Astrocyte (in vitro differentiated cells and primary cell): ENCODE measurements around the gene PSIP1. TPM values are rescaled to one million over a fixed set of nuclear protein-coding genes. Genes with fewer than 3 reads are reported as not detected.
"Not testable (repeated sequence)": the region's sequence is repeated elsewhere in the genome, so short reads cannot be mapped to it uniquely, and the experiment has no call there.

Experiments used
- DNase-seq: peaks from one replicate; pipeline ENCODE4 v3.0.0-alpha.2; 2010; ENCODE audit warnings: low read depth
- FAIRE-seq: peaks from 2 replicates; lab custom pipeline; 2011; peaks lifted over from hg19 to GRCh38; lab: Jason Lieb, UNC
- H2AFZ ChIP-seq: 2 replicates; pipeline ENCODE4 v1.6.0; 2012; ENCODE audit warnings: low read depth, low read length, inconsistent platforms
- H3K27ac ChIP-seq: 2 replicates; pipeline ENCODE4 v1.5.1; 2011; ENCODE audit warnings: low read depth, low read length, inconsistent platforms
- H3K27me3 ChIP-seq: 2 replicates; pipeline ENCODE4 v1.6.0; 2011; ENCODE audit warnings: low read length, inconsistent platforms; ENCODE audit not compliant: insufficient read depth
- H3K36me3 ChIP-seq: 2 replicates; pipeline ENCODE4 v1.5.1; 2011; ENCODE audit warnings: low read length, inconsistent platforms; ENCODE audit not compliant: insufficient read depth
- H3K4me1 ChIP-seq: 2 replicates; pipeline ENCODE4 v1.5.1; 2011; ENCODE audit warnings: low read length, inconsistent platforms; ENCODE audit not compliant: insufficient read depth
- H3K4me2 ChIP-seq: 2 replicates; pipeline ENCODE4 v1.6.0; 2012; ENCODE audit warnings: low read length, inconsistent platforms
- H3K4me3 ChIP-seq: 2 replicates; pipeline ENCODE4 v1.5.1; 2011; ENCODE audit warnings: low read depth, mild to moderate bottlenecking, low read length, inconsistent platforms; ENCODE audit not compliant: insufficient read depth
- H3K79me2 ChIP-seq: 2 replicates; pipeline ENCODE4 v1.6.0; 2012; ENCODE audit warnings: mild to moderate bottlenecking, low read length, inconsistent platforms; ENCODE audit not compliant: insufficient read depth
- H3K9ac ChIP-seq: 2 replicates; pipeline ENCODE4 v1.6.0; 2012; ENCODE audit warnings: mild to moderate bottlenecking, low read length, inconsistent platforms
- H3K9me3 ChIP-seq: 2 replicates; pipeline ENCODE4 v1.5.1; 2012; ENCODE audit warnings: low read depth, mild to moderate bottlenecking, low read length, inconsistent platforms; ENCODE audit not compliant: insufficient read depth
- H4K20me1 ChIP-seq: 2 replicates; pipeline ENCODE4 v1.6.0; 2012; ENCODE audit warnings: low read length, inconsistent platforms; ENCODE audit not compliant: insufficient read depth
- H3K27ac Mint-ChIP-seq: one replicate; pipeline ENCODE4 v1.8.0; 2021; ENCODE audit warnings: mild to moderate bottlenecking, mixed read lengths; ENCODE audit not compliant: unreplicated experiment
- H3K27me3 Mint-ChIP-seq: one replicate; pipeline ENCODE4 v1.8.0; 2021; ENCODE audit warnings: low read depth, mixed read lengths; ENCODE audit not compliant: unreplicated experiment
- H3K36me3 Mint-ChIP-seq: one replicate; pipeline ENCODE4 v1.8.0; 2021; ENCODE audit warnings: low read depth, mixed read lengths; ENCODE audit not compliant: unreplicated experiment
- H3K4me1 Mint-ChIP-seq: one replicate; pipeline ENCODE4 v1.8.0; 2021; ENCODE audit warnings: low read depth, mixed read lengths; ENCODE audit not compliant: unreplicated experiment
- H3K4me3 Mint-ChIP-seq: one replicate; pipeline ENCODE4 v1.8.0; 2021; ENCODE audit warnings: mild to moderate bottlenecking, moderate library complexity, mixed read lengths; ENCODE audit not compliant: unreplicated experiment
- H3K9me3 Mint-ChIP-seq: one replicate; pipeline ENCODE4 v1.8.0; 2021; ENCODE audit warnings: mild to moderate bottlenecking, mixed read lengths; ENCODE audit not compliant: unreplicated experiment
- EZH2 ChIP-seq: IDR thresholded peaks from 2 replicates; pipeline ENCODE4 v1.6.1; 2012; ENCODE audit warnings: mild to moderate bottlenecking, low read length, inconsistent platforms; ENCODE audit not compliant: insufficient read depth
- total RNA-seq: library from RNA; stranded (reverse); gene quantifications from 2 replicates; pipeline ENCODE4 v1.2.1, GENCODE V29; 2021
- TF ChIP-seq, protein P1 (sequence below): IDR thresholded peaks from 2 replicates; pipeline ENCODE4 v1.5.1; 2011; ENCODE audit warnings: low read depth, mild to moderate bottlenecking, inconsistent platforms, low read length, moderate library complexity; ENCODE audit not compliant: insufficient read depth

PSIP1 gene
- total RNA-seq, 1 donor from 2014 or later = 28.5 TPM

DNA sequence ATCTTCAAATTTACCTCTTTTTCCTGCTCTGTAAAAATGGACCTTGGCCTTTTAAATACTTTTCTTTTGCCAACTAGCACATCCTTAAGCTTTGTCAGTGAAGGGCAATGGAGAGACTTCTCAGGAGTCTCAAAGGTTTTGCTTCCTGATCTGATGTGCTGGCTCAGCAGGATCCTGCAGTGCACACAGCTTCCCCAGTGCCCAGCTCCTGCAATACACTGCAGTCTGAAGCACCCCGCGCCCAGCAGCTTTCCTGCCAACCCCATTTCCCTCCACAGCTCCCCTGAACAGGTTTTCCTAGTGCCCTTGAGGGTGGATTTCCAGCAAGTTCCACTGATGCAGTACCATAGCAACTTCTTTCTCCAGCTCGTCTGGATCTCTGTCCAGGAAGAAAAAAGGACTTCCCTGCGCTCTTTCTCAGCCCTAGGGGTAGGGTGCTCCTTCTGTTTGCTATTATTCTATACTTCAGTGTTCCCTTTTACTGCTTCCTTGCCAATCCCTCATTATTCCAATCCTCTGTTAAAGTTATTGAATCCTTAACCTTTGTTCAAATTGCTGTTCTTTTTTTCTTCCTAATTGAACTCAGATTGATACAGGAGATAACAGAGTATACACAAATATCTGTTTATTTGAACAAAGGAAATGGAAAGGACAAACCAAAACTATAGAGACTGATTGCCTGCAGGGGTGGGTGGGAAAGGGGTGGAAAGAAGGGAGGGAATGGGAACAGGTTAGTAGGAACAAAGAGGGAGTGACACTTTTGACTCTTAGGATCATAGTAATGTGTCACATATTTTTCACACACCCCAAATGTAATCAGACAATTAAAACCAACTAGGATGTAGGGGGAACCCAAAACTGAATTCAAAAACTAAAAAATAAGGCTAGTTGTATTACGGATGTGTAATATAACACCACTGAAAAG lies 79.6 kb downstream of the PSIP1 start:
- peaks cover 22% of the 10 kb centered on the region for H3K36me3 ChIP-seq
- Mint-ChIP-seq H3K4me3 (no peak overlapping the region), H3K4me1 (peaks cover 7% of the 10 kb centered on the region), H3K27me3 (no peaks in the 10 kb centered on the region), H3K27ac (no peak overlapping the region), H3K9me3 (no peaks in the 10 kb centered on the region), H3K36me3 (peaks cover 7% of the 10 kb centered on the region)
- no peaks in the 10 kb centered on the region for H3K27me3 ChIP-seq
- H3K9ac ChIP-seq = no peak overlapping the region
- peaks cover 56% of the 10 kb centered on the region for H4K20me1 ChIP-seq
- FAIRE-seq = no peak
- no peak for TF ChIP-seq EZH2
- TF ChIP-seq, protein P1, sequence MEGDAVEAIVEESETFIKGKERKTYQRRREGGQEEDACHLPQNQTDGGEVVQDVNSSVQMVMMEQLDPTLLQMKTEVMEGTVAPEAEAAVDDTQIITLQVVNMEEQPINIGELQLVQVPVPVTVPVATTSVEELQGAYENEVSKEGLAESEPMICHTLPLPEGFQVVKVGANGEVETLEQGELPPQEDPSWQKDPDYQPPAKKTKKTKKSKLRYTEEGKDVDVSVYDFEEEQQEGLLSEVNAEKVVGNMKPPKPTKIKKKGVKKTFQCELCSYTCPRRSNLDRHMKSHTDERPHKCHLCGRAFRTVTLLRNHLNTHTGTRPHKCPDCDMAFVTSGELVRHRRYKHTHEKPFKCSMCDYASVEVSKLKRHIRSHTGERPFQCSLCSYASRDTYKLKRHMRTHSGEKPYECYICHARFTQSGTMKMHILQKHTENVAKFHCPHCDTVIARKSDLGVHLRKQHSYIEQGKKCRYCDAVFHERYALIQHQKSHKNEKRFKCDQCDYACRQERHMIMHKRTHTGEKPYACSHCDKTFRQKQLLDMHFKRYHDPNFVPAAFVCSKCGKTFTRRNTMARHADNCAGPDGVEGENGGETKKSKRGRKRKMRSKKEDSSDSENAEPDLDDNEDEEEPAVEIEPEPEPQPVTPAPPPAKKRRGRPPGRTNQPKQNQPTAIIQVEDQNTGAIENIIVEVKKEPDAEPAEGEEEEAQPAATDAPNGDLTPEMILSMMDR = no peak
- no peak overlapping the region for H3K27ac ChIP-seq
- H3K79me2 ChIP-seq = peaks cover 90% of the 10 kb centered on the region
- no peak for DNase-seq
- no peak overlapping the region for H3K4me2 ChIP-seq
- no peak overlapping the region for H3K4me3 ChIP-seq
- no peaks in the 10 kb centered on the region for H3K4me1 ChIP-seq
- no peak overlapping the region for H2AFZ ChIP-seq
- no peaks in the 10 kb centered on the region for H3K9me3 ChIP-seq

DNA sequence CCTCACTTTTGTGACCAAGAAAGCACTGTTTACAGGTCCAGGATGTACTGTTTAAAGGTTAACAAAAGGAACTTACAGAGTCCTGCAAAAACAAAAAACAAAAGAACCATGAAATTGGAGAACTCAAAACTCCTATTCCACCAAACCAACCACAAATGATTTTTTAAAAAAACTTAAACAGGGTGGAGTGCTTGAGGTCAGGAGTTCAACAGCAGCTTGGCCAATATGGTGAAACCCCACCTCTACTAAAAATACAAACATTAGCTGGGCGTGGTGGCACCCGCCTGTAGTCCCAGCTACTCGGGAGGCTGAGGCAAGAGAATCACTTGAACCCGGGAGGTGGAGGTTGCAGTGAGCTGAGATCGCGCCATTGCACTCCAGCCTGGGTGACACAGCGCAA lies 83.1 kb downstream of the PSIP1 start:
- not testable (repeated sequence) for H3K4me1 Mint-ChIP-seq, H3K27ac ChIP-seq, H2AFZ ChIP-seq, FAIRE-seq, H3K4me3 ChIP-seq, H3K9ac ChIP-seq, H3K4me3 Mint-ChIP-seq, H3K27me3 ChIP-seq, H3K27me3 Mint-ChIP-seq, H3K9me3 Mint-ChIP-seq, H3K4me1 ChIP-seq, H3K27ac Mint-ChIP-seq, H3K4me2 ChIP-seq, DNase-seq, H3K9me3 ChIP-seq, H3K36me3 Mint-ChIP-seq
- Histone ChIP-seq H3K79me2 (peaks cover 97% of the 10 kb centered on the region), H3K36me3 (peaks cover 22% of the 10 kb centered on the region), H4K20me1 (peaks cover 63% of the 10 kb centered on the region)

DNA sequence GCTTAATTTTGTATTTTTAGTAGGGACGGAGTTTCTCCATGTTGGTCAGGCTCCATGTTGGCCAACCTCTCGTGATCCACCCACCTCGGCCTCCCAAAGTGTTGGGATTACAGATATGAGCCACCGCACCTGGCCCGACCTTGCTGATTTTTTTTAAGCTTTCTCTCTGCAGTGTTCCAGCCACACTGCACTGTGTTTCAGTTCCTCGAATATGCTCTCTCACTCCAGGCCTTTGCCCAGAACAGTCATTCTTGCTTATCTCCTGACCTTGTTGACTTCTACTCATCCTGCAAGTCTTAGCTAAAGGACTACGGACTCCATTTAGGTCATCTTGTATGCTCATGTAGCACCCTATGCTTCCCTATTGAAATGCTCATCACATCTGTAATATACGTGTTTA lies 84.8 kb downstream of the PSIP1 start:
- Histone ChIP-seq H3K27ac (no peak overlapping the region), H3K79me2 (peaks cover 83% of the 10 kb centered on the region), H3K36me3 (peaks cover 22% of the 10 kb centered on the region), H3K27me3 (no peaks in the 10 kb centered on the region), H2AFZ (no peak overlapping the region), H4K20me1 (peaks cover 50% of the 10 kb centered on the region), H3K9ac (no peak overlapping the region), H3K9me3 (no peaks in the 10 kb centered on the region), H3K4me1 (peaks cover 10% of the 10 kb centered on the region), H3K4me3 (no peak overlapping the region), H3K4me2 (no peak overlapping the region)
- no peak for DNase-seq
- no peak for FAIRE-seq
- no peak overlapping the region for H3K27ac Mint-ChIP-seq
- H3K9me3 Mint-ChIP-seq = no peaks in the 10 kb centered on the region
- H3K4me1 Mint-ChIP-seq = peaks cover 13% of the 10 kb centered on the region
- H3K4me3 Mint-ChIP-seq = no peak overlapping the region
- H3K36me3 Mint-ChIP-seq = peaks cover 5% of the 10 kb centered on the region
- H3K27me3 Mint-ChIP-seq = no peaks in the 10 kb centered on the region
- TF ChIP-seq, protein P1 = no peak
- no peak for TF ChIP-seq EZH2
